Endodermal cell (in vitro differentiated cells): Measurements from ENCODE around the gene CAMK2D. TPM values are rescaled to one million over a fixed set of nuclear protein-coding genes. Genes with fewer than 3 reads are reported as not detected.

Experiments used
- DNase-seq: peaks from one replicate; pipeline ENCODE4 v3.0.0-alpha.2; 2017
- H3K27ac ChIP-seq: 2 replicates; pipeline ENCODE4 v1.5.1; 2013; ENCODE audit warnings: mild to moderate bottlenecking, low read depth, low read length, moderate library complexity
- H3K27me3 ChIP-seq: 2 replicates; pipeline ENCODE4 v1.6.1; 2013; ENCODE audit warnings: mild to moderate bottlenecking, low read length, moderate library complexity; ENCODE audit not compliant: insufficient read depth, control insufficient read depth, poor library complexity, severe bottlenecking
- H3K36me3 ChIP-seq: 2 replicates; pipeline ENCODE4 v1.7.0; 2013; ENCODE audit warnings: mild to moderate bottlenecking, low read length, moderate library complexity; ENCODE audit not compliant: control insufficient read depth, insufficient read depth
- H3K4me1 ChIP-seq: one replicate; pipeline ENCODE4 v1.7.0; 2013; ENCODE audit warnings: low read length; ENCODE audit not compliant: control insufficient read depth, insufficient read depth
- H3K4me3 ChIP-seq: 2 replicates; pipeline ENCODE4 v1.5.1; 2013; ENCODE audit warnings: mild to moderate bottlenecking, low read length, moderate library complexity
- H3K9ac ChIP-seq: 2 replicates; pipeline ENCODE4 v1.6.1; 2013; ENCODE audit warnings: mild to moderate bottlenecking, low read length, moderate library complexity; ENCODE audit not compliant: poor library complexity, severe bottlenecking; ENCODE audit errors: extremely low read depth
- H3K9me3 ChIP-seq: 2 replicates; pipeline ENCODE4 v1.6.1; 2013; ENCODE audit warnings: mild to moderate bottlenecking, low read length, moderate library complexity; ENCODE audit not compliant: control insufficient read depth
- H3K27ac Mint-ChIP-seq: 2 replicates; pipeline ENCODE4 v1.8.0; 2020; ENCODE audit warnings: mixed read lengths
- H3K27me3 Mint-ChIP-seq: 2 replicates; pipeline ENCODE4 v1.8.0; 2021; ENCODE audit warnings: mild to moderate bottlenecking, mixed read lengths; ENCODE audit not compliant: insufficient read depth
- H3K36me3 Mint-ChIP-seq: 2 replicates; pipeline ENCODE4 v1.8.0; 2020; ENCODE audit warnings: low read depth, mixed read lengths
- H3K4me1 Mint-ChIP-seq: 2 replicates; pipeline ENCODE4 v1.8.0; 2020; ENCODE audit warnings: mixed read lengths
- H3K4me3 Mint-ChIP-seq: 2 replicates; pipeline ENCODE4 v1.8.0; 2020; ENCODE audit warnings: mild to moderate bottlenecking, moderate library complexity, mixed read lengths
- H3K9me3 Mint-ChIP-seq: 2 replicates; pipeline ENCODE4 v1.8.0; 2020; ENCODE audit warnings: mild to moderate bottlenecking, mixed read lengths
- WGBS, 2 experiments: methylation state at CpG; one replicate each; pipeline versions ENCODE4 v1.1.5 to v1.1.7; 2013; ENCODE audit warnings: missing lambda C conversion rate in 2 of 2, mixed read lengths in 1 of 2; ENCODE audit not compliant: insufficient coverage in 1 of 2, insufficient read length in 1 of 2; 5-methylcytosine and 5-hydroxymethylcytosine counted together
- total RNA-seq, 2 donors: library from RNA; stranded (reverse); fragmentation: NEBNext Ultra II Directional in 1 of 2; extraction: Animal tissue kit (Norgen Biotek cat#: 25700) in 1 of 2; gene quantifications; 2 replicates in 1 of 2; 3 replicates in 1 of 2; pipeline ENCODE4 v1.2.1, GENCODE V29; 2021
- TF ChIP-seq, protein P1 (sequence below): fragments of 200-600 bp; sonication (generic); conservative IDR thresholded peaks from 2 replicates; pipeline ENCODE4 v1.5.0; 2021; ENCODE audit warnings: antibody characterized with exemption, mild to moderate bottlenecking

CAMK2D gene
- total RNA-seq, 2 donors from 2014 or later, result 91.1 to 120 TPM

DNA sequence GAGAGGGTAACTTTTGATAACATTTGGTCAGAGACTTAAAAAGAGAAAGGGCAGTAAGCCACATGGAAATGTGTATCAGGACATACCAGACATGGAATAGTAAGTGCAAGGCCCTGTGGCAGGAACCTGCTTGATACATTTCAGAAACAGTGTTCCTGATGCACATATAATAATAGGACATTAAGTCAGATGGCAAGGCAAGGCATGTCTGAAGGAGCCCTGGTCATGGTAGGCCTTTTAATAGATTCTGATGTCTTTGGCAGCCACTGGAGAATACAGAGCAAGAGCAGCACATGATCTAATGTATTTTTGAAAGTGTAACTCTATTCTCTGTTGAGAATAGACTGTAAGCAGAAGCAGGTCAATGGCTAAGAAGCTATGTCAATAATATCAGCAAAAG, 279.7 kb downstream of the CAMK2D start:
- Histone ChIP-seq H3K36me3 (peaks cover 47% of the 10 kb centered on the region), H3K4me1 (no peaks in the 10 kb centered on the region), H3K27me3 (no peaks in the 10 kb centered on the region), H3K9me3 (peaks cover 24% of the 10 kb centered on the region), H3K4me3 (no peak overlapping the region), H3K27ac (no peak overlapping the region), H3K9ac (no peak overlapping the region)
- Mint-ChIP-seq H3K27me3 (no peaks in the 10 kb centered on the region), H3K4me1 (no peaks in the 10 kb centered on the region), H3K9me3 (peaks cover 14% of the 10 kb centered on the region), H3K36me3 (peaks cover 44% of the 10 kb centered on the region), H3K27ac (no peak overlapping the region), H3K4me3 (no peak overlapping the region)
- no peak for DNase-seq
- TF ChIP-seq, protein P1, sequence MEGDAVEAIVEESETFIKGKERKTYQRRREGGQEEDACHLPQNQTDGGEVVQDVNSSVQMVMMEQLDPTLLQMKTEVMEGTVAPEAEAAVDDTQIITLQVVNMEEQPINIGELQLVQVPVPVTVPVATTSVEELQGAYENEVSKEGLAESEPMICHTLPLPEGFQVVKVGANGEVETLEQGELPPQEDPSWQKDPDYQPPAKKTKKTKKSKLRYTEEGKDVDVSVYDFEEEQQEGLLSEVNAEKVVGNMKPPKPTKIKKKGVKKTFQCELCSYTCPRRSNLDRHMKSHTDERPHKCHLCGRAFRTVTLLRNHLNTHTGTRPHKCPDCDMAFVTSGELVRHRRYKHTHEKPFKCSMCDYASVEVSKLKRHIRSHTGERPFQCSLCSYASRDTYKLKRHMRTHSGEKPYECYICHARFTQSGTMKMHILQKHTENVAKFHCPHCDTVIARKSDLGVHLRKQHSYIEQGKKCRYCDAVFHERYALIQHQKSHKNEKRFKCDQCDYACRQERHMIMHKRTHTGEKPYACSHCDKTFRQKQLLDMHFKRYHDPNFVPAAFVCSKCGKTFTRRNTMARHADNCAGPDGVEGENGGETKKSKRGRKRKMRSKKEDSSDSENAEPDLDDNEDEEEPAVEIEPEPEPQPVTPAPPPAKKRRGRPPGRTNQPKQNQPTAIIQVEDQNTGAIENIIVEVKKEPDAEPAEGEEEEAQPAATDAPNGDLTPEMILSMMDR, result no peak

DNA sequence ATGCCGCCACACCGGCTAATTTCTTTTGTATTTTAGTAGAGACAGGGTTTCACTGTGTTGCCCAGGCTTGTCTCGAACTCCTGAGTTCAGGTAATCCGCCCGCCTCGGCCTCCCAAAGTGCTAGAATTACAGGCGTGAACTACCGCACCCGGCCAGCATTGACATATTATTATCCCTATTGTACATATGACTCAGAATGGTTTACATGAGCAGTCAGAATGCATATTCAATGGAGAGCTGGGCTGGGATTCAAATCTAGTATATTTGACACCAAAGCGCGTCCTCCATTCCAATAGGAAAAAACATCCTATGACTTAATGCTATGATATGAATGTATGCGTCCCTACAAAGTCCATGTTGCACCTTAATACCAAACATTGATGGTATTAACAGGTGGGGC, 281.4 kb downstream of the CAMK2D start:
- H3K4me3 Mint-ChIP-seq, result no peak overlapping the region
- H3K27me3 Mint-ChIP-seq, result no peaks in the 10 kb centered on the region
- no peak for DNase-seq
- Histone ChIP-seq H3K36me3 (peaks cover 59% of the 10 kb centered on the region), H3K9me3 (peaks cover 33% of the 10 kb centered on the region), H3K9ac (no peak overlapping the region), H3K4me3 (no peak overlapping the region), H3K4me1 (no peaks in the 10 kb centered on the region), H3K27ac (no peak overlapping the region), H3K27me3 (no peaks in the 10 kb centered on the region)
- TF ChIP-seq, protein P1, result no peak
- WGBS, 2 experiments, result 88 to 92% methylated on average over 6 to 12 of the region's 12 CpGs
- H3K36me3 Mint-ChIP-seq, result peaks cover 60% of the 10 kb centered on the region
- H3K27ac Mint-ChIP-seq, result no peak overlapping the region
- H3K4me1 Mint-ChIP-seq, result no peaks in the 10 kb centered on the region
- peaks cover 22% of the 10 kb centered on the region for H3K9me3 Mint-ChIP-seq

DNA sequence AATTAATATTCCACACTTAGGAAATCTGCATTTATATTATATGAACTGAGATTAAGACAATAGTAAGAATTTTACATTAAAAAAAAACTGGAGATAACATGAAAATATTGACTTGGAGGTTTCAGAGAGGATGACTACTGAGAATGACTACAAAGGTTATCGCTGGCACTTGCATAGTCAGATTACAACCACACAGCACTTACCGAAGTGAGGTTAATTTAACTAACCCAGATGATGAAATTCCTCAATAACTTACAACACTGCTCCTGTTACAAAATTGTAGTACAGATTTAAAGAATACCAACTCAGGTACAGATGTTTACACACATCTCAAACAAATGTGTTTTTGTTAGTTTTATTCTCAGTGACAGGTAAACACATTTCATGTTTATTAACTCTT, 283.5 kb downstream of the CAMK2D start:
- H3K4me1 Mint-ChIP-seq, result no peaks in the 10 kb centered on the region
- TF ChIP-seq, protein P1, result no peak
- Histone ChIP-seq H3K27me3 (no peaks in the 10 kb centered on the region), H3K4me3 (no peak overlapping the region), H3K27ac (no peak overlapping the region), H3K9me3 (peaks cover 33% of the 10 kb centered on the region), H3K36me3 (peaks cover 55% of the 10 kb centered on the region), H3K9ac (no peak overlapping the region), H3K4me1 (no peaks in the 10 kb centered on the region)
- H3K4me3 Mint-ChIP-seq, result no peak overlapping the region
- peaks cover 57% of the 10 kb centered on the region for H3K36me3 Mint-ChIP-seq
- DNase-seq, result no peak
- 98% methylated on average over 2 of the region's 2 CpGs; no CpG with 5 or more reads in 1 of the 2 experiments for WGBS, 2 experiments
- peaks cover 22% of the 10 kb centered on the region for H3K9me3 Mint-ChIP-seq
- H3K27me3 Mint-ChIP-seq, result no peaks in the 10 kb centered on the region
- H3K27ac Mint-ChIP-seq, result no peak overlapping the region
